NCI-H128 (cell line): Measurements from ENCODE around the gene ZC3H11A.
"Not testable (repeated sequence)": the region's sequence is repeated elsewhere in the genome, so short reads cannot be mapped to it uniquely, and the experiment has no call there.

Experiments
- DNase-seq: peaks from one replicate; lab custom pipeline; 2025; ENCODE audit not compliant: unreplicated experiment; lab: John Stamatoyannopoulos, UW

Gene ZC3H11A

DNA sequence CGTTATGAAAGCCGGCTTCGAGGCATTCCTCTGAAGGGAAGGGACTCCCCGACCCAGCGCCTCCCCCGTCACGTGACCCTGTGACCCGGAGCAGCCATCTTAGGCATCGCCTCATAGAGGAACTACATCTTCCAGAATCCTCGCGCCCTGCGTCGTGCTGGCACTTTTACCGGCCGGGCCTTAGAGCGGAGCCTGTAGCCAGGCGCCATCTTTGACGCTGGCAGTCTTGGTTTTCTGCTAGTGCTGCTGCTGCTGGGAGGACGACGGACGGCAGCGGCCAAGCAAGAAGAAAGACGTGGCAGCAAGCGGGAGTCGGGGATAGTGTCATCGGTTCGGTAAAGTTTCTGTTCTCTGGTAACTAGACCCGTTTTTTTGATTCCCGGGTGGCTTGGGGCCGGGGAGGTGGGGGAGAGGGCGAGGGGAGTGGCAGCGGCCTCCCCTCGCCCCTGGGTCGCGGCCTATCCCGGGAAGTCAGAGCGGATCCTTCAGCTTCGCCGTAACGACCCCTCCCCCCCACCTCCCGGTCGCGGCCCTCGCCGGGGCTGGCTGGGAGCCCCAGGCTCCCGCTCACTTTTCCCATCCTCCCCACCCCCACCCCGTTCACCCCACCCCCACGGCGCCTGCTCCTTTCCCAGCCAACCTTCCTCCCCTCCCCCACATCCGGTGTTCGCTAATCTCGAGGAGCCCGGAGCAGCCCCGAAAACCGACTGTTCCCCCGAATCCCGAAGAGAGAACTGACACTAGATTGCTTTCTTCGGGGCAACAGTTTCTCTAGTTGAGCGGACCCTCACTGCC, at the start of gene ZC3H11A, which contains the start of gene ZBED6:
TSS of gene ZC3H11A (plus strand) at position 183 of the 795 bp plus-strand sequence. CDS start 21,448 bp downstream, outside the sequence.
TSS of gene ZBED6 (plus strand) at position 183 of the 795 bp plus-strand sequence. CDS start 1,900 bp downstream, outside the sequence.
- peak; percentile 97 for DNase-seq

DNA sequence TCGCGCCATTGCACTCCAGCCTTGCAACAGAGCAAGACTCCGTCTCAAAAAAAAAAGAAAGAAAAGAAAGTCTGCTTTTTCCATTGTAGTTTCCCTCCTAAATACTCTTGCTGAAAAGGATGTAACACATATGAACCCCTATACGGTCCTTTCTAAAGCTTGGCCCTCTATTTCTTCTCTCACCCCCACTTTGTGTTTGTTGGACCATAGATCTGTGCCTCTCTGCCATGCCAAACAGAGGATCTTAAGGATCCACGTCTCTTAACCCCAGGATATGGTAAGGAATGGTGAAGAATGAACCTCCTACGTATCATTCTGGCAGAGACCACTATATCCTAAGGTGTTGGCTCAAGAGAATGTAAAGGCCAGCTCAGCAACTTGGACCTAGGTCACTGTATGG, 49.1 kb upstream of the ZC3H11A start:
- DNase-seq, result no peak

DNA sequence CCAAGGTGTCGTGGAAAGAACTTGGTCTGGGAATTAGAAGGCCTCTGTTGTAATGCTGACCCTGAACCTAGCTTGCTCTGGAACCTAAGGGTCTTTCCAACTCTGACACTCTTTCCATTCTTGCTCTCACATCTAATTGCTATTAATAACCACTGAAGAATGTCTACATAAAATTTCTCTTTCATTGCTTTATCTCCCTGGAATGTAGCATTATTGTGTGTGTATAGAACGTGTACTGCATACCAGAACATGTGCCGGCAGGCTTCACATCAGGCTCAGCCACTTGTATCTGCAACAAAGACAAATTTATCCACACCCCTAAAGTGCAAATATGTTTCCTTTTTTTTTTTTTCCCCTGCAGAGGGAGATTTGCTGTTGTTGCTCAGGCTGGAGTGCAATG, 44.4 kb upstream of the ZC3H11A start:
- no peak for DNase-seq

GRCh38 chr1:203751618-203752361, 43.6 kb upstream of the ZC3H11A start:
- DNase-seq, result not testable (repeated sequence)

DNA sequence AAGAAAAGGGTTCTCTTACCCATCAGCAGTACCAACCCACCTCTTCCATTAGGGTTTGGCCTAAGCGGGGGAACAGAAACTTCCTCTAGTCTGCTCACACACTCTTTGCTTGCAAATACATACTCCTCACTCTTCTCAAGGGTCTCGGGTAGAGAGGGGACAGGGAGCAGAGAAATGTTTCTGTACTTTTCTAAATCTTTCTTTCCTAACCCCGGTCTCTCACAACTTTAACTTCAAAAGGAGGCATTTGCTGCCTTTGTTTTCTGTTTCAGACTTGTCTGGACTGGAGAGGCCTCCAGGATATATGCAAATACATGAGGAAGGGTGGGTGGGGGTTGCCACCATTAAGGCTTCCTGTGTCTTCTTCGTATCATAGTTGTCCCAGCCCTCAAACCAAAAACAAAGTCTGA, 41.0 kb upstream of the ZC3H11A start:
- DNase-seq, result no peak

GRCh38 chr1:203756036-203756435, 39.4 kb upstream of the ZC3H11A start:
- DNase-seq, result no peak

DNA sequence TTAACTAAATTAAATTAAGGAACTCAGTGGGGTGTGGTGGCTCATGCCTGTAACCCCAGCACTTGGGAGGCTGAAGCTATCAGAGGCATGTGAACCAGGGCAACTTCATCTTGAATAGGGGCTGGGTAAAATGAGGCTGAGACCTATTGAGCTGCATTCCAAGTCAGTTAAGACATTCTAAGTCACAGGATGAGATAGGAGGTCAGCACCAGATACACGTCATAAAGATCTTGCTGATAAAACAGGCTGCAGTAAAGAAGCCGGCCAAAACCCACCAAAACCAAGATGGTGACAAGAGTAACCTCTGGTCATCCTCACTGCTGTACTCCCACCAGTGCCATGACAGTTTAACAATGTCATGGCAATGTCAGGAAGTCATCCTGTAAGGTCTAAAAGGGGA, 36.7 kb upstream of the ZC3H11A start:
- DNase-seq, result not testable (repeated sequence)

GRCh38 chr1:203760506-203760905, 34.9 kb upstream of the ZC3H11A start:
- no peak for DNase-seq

DNA sequence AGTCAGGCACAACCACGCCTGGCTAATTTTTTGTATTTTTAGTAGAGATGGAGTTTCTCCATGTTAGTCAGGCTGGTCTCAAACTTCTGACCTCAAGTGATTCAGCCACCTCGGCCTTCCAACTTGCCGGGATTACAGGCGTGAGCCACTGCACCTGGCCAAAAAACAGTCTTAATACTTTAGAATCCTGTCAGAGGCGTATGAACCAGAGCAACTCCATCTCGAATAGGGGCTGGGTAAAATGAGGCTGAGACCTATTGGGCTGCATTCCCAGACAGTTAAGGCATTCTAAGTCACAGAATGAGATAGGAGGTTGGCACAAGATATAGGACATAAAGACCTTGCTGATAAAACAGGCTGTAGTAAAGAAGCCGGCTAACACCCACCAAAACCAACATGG, 33.5 kb upstream of the ZC3H11A start:
- not testable (repeated sequence) for DNase-seq

DNA sequence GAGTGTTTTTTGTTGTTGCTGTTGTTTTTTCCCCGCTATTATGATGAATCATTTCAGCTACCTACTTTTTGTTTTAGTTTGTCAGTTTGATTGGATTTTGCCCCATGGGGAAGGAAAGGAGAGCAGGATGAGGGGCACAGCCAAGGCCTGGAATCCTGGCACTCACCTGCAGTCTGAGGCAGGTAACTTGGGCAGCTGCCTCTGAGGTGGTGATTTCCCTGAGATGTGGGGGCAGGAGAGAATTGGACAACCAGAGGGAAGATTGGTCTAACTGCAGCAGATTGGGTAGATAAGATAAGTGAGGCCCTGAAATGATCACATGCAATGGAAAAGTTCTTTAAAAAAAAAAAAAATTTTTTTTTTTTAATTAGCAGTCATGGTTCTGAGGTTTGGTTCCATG, 31.9 kb upstream of the ZC3H11A start:
- no peak for DNase-seq

DNA sequence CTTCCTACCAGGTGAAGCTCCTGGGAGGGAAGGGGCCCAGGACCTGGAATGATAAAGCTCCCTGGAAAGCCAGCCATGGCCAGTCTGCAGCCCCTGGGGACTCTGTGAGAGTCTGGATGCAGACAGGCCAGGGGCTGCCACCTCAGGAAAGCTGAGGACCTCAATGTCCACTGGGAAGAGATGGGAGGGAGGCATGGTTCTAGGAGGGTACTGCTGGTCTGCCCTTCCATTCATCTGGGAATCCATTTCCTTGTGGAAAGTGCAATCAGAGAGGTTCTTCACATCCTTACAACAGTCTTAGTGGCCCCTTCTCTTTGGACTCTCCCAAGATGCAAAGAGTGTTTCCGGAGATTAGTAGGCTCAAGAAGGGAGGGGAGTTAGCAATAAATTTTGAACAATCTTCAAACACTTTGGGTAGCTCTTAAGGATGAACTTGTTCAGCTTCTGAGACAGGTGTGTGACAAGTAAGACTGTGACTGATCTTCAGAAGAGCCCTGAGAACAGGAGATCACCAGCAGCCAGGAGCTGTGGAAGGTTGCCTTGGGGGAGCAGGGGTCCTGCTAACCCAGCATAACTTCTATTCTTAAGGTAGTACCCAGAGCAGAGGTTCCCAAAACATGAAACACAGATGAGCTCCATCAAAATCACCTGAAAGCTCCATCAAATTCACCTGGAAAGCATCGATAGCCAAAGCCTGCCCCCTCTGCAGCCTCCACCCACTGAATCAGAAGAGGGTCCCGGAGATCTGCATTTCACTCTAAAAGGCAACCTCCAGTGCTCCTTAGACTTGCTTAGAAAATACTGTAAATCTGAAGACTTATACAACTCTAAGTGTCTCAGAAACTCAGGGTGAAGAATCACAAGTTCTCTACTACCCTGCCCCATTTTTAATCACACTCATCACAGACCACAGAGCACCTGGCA, 31.1 kb upstream of the ZC3H11A start:
- DNase-seq, result no peak

- no peak for DNase-seq
Measured at GRCh38 chr1:203765029-203765837, 30.2 kb upstream of the ZC3H11A start, which contains the start of gene LAX1. Gene LAX1, plus strand, starts transcription at chr1:203765183. Its CDS starts 383 bp downstream, at chr1:203765566.

DNA sequence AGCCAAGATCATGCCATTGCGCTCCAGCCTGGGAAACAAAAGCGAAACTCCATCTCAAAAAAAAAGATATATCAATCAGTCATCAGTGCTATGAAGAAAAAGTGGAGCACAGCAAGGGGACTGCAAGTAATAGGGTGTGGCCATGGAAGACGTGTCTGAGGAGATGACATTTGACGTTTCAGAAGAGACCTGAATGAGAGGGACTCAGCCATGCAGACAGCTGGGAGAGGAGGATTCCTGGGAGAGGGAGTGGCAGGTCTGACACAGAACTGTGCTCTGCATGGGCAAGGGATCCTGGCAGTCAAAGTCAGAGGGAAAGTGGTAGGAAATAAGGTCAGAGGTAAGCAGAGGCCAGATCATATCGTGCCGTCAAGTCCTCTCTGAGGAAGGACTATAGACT, 27.2 kb upstream of the ZC3H11A start:
- DNase-seq, result no peak

DNA sequence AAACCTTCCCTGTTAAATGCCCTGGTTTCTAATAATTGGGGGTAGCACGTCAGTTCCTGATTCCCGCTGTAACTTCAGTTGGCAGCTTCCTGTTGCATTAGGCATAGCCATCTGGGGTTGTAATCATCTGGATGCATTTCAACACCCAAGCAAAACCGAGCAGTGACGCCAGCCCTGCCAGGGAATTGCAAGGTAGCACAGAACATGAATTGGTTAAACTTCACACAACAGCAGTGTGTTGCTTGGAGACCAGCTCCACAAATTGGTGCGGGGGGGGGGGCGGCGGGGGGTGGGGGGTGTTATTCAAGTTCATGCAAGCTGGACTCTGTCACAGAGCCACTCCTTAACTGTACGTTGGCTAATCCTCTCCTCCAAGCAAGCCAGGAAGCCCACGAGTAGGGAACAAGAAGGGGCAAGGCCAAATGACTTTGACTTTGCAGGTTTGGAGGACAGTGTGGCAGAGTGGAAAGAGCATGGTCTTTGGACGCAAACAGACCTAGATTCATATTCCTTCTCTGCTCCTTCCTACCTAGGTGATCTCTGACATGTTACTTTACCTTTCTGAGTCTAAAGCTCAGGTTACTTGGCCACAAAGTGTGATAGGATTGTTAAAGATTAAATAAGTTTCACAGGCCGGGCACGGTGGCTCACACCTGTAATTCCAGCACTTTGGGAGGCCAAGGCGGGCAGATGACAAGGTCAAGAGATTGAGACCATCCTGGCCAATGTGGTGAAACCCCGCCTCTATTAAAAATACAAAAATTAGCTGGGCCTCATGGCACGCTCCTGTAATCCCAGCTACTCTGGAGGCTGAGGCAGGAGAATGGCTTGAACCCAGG, 25.7 kb upstream of the ZC3H11A start:
- DNase-seq, result no peak

GRCh38 chr1:203771901-203772301, 23.5 kb upstream of the ZC3H11A start:
- DNase-seq, result no peak

DNA sequence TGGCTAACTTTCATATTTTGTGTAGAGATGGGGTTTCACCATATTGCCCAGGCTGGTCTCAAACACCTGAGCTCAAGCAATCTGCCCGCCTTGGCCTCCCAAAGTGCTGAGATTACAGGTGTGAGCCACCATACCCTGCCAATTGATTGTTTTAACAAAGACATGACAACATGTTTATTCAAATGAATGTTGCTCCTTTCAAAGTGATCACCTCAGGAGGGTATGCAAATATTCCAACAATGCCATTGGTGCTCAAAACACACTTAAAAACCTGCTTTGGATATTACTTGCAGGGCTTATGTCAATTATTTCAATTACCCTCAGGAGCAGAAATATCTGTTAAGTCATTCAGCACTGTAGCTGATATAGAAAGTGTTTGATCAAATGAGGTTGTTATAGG, 22.6 kb upstream of the ZC3H11A start:
- DNase-seq, result no peak

- DNase-seq, result no peak
Measured at GRCh38 chr1:203776636-203777035, 18.8 kb upstream of the ZC3H11A start.

GRCh38 chr1:203777596-203777995, 17.8 kb upstream of the ZC3H11A start:
- DNase-seq, result no peak

DNA sequence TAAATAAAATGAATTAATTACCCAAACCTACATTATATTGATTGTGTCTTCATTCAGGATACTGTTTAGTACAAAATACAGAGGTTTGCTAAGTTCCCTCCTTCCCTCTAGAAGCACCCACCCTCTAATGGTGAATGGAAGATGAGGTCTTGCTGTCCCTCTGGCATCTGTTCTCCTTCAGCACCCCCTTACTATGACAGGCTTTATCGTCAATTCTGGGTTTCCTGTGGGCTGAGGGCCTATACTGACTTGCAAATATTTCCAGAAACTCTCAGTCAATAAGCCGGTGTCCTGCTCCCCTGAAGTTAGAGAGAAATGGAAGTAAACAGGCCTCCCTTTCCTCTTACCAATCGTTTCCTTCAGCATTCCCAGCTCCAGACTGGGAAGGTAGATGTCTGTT, 17.3 kb upstream of the ZC3H11A start:
- no peak for DNase-seq
